GM18861 (cell line): ENCODE measurements around the gene HSD17B7.

Experiments
- ATAC-seq: cut with Tn5 transposase; IDR thresholded peaks from one replicate; pipeline ENCODE4 v1.9.1; 2021; ENCODE audit not compliant: unreplicated experiment

Gene HSD17B7

GRCh38 chr1:162856260-162856659, 65.8 kb downstream of the HSD17B7 start:
- no peak for ATAC-seq

GRCh38 chr1:162857850-162858249, 67.3 kb downstream of the HSD17B7 start:
- ATAC-seq: no peak

GRCh38 chr1:162859191-162859590, 68.7 kb downstream of the HSD17B7 start:
- ATAC-seq: no peak

GRCh38 chr1:162861101-162861500, 70.6 kb downstream of the HSD17B7 start, which contains the start of gene CCDC190:
Gene CCDC190, minus strand, starts transcription at chr1:162861175. Its CDS starts 1,529 bp downstream, at chr1:162859646.
- no peak for ATAC-seq

GRCh38 chr1:162861625-162862024, 71.1 kb downstream of the HSD17B7 start:
- no peak for ATAC-seq
